Measurements from ENCODE around the gene CSTB. TPM values are rescaled to one million over a fixed set of nuclear protein-coding genes. Genes with fewer than 3 reads are reported as not detected.

CSTB gene
- total and polyA plus RNA-seq, 2 donors (not counting 1 experiment from before 2014, with no cell fraction given): 14.0 to 28.3 TPM

GRCh38 chr21:43789276-43790009 is 13.3 kb upstream of the CSTB start, which contains the start of gene RRP1:
Gene RRP1, plus strand, starts transcription at chr21:43789577. Its CDS starts 53 bp downstream, at chr21:43789630.
- peaks cover 32% of the 10 kb centered on the region for H4K20me1 ChIP-seq (ENCODE audit: control insufficient read depth, insufficient read depth, low read length, poor library complexity, severe bottlenecking)
- H3K4me3 ChIP-seq (ENCODE audit: control extremely low read depth in 1 of 5, extremely low read depth in 1 of 5, insufficient read depth in 1 of 5, low read depth in 2 of 5, low read length in 4 of 5): peak within 1 kb of the TSS; percentile 60 to 89 (median 79)
- peak; percentile 97 for DNase-seq
- peak within 1 kb of the TSS; percentile 89 for H3K4me2 ChIP-seq (replicated peaks; ENCODE audit: low read depth, low read length, poor library complexity, severe bottlenecking)
- H3K79me2 ChIP-seq (ENCODE audit: control insufficient read depth, insufficient read depth, low read length): peaks cover 51% of the 10 kb centered on the region
- H2AFZ ChIP-seq (ENCODE audit: insufficient read depth, low read depth, low read length, poor library complexity, severe bottlenecking): peak within 1 kb of the TSS; percentile 90
- peak within 1 kb of the TSS; percentile 94 for H3K4me3 Mint-ChIP-seq
- peaks cover 9 to 21% of the 10 kb centered on the region in 2 donors for H3K4me1 ChIP-seq (ENCODE audit: control insufficient read depth in 2 of 2, insufficient read depth in 2 of 2, low read length in 2 of 2)
- under 1% methylated on average over 81 of the region's 83 CpGs for WGBS (ENCODE audit: insufficient coverage)
- POLR2A ChIA-PET: interaction anchor here (0.7 to 1.0 kb wide), 3 partner anchors 70 to 1529 kb away, joined by 3 to 10 read pairs (median 3); no protein-coding TSS in a partner anchor
- CTCF ChIA-PET: interaction anchor here (0.7 to 1.9 kb wide), 9 partner anchors 9 to 564 kb away, joined by 3 to 6 read pairs (median 3); no protein-coding TSS in a partner anchor
- intact Hi-C loops (cut with micrococcal nuclease): loop anchor here (1.0 to 5.0 kb wide), 6 partner anchors 14 to 1013 kb away; partner anchors contain the start of genes PDXK and UBE2G2
- peaks cover 13% of the 10 kb centered on the region for H3K4me1 Mint-ChIP-seq
- ATAC-seq (ENCODE audit: low read depth): peak; percentile 99
- no peaks in the 10 kb centered on the region for H3K9me3 ChIP-seq (ENCODE audit: control extremely low read depth in 1 of 3, control insufficient read depth in 2 of 3, insufficient read depth in 1 of 3, low read length in 2 of 3)
- peak within 1 kb of the TSS; percentile 71 for H3K9ac ChIP-seq (ENCODE audit: low read length)
- H3K9me3 Mint-ChIP-seq (ENCODE audit: insufficient read depth): no peaks in the 10 kb centered on the region
- H3K27me3 ChIP-seq (replicated peaks in 1 of 4; ENCODE audit: control extremely low read depth in 1 of 4, control insufficient read depth in 3 of 4, insufficient read depth in 4 of 4, low read length in 3 of 4): no peaks in the 10 kb centered on the region
- no peak for TF ChIP-seq EZH2 (IDR thresholded peaks at IDR 0.05; ENCODE audit: borderline replicate concordance, insufficient read depth, low read depth, low read length, poor library complexity, severe bottlenecking)
- TF ChIP-seq, protein P1, sequence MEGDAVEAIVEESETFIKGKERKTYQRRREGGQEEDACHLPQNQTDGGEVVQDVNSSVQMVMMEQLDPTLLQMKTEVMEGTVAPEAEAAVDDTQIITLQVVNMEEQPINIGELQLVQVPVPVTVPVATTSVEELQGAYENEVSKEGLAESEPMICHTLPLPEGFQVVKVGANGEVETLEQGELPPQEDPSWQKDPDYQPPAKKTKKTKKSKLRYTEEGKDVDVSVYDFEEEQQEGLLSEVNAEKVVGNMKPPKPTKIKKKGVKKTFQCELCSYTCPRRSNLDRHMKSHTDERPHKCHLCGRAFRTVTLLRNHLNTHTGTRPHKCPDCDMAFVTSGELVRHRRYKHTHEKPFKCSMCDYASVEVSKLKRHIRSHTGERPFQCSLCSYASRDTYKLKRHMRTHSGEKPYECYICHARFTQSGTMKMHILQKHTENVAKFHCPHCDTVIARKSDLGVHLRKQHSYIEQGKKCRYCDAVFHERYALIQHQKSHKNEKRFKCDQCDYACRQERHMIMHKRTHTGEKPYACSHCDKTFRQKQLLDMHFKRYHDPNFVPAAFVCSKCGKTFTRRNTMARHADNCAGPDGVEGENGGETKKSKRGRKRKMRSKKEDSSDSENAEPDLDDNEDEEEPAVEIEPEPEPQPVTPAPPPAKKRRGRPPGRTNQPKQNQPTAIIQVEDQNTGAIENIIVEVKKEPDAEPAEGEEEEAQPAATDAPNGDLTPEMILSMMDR (IDR thresholded peaks at IDR 0.05): peak; percentile 96
- H3K27ac ChIP-seq (ENCODE audit: low read length in 2 of 2): peak within 1 kb of the TSS; percentile 44 to 78
- H3K36me3 ChIP-seq (replicated peaks in 1 of 2; ENCODE audit: control extremely low read depth in 1 of 2, control insufficient read depth in 1 of 2, extremely low read depth in 1 of 2, insufficient read depth in 2 of 2, low read length in 1 of 2): peaks cover 0 to 27% of the 10 kb centered on the region in 2 experiments
- no peaks in the 10 kb centered on the region for H3K27me3 Mint-ChIP-seq
- H3K27ac Mint-ChIP-seq: peak within 1 kb of the TSS; percentile 89

Data from B cell (primary cell).